Stimulated activated CD4-positive, alpha-beta T cell treated with anti-CD3 and anti-CD28 coated beads, Interleukin-2, amount 100 ng/mL, for 4 hours (primary cell): ENCODE results near the gene NPR1.
"Not testable (repeated sequence)": the region's sequence is repeated elsewhere in the genome, so short reads cannot be mapped to it uniquely, and the experiment has no call there.

Source experiments
- DNase-seq: peaks from one replicate; pipeline ENCODE4 v3.0.0-alpha.2; 2020; ENCODE audit warnings: low read depth

NPR1 gene

DNA sequence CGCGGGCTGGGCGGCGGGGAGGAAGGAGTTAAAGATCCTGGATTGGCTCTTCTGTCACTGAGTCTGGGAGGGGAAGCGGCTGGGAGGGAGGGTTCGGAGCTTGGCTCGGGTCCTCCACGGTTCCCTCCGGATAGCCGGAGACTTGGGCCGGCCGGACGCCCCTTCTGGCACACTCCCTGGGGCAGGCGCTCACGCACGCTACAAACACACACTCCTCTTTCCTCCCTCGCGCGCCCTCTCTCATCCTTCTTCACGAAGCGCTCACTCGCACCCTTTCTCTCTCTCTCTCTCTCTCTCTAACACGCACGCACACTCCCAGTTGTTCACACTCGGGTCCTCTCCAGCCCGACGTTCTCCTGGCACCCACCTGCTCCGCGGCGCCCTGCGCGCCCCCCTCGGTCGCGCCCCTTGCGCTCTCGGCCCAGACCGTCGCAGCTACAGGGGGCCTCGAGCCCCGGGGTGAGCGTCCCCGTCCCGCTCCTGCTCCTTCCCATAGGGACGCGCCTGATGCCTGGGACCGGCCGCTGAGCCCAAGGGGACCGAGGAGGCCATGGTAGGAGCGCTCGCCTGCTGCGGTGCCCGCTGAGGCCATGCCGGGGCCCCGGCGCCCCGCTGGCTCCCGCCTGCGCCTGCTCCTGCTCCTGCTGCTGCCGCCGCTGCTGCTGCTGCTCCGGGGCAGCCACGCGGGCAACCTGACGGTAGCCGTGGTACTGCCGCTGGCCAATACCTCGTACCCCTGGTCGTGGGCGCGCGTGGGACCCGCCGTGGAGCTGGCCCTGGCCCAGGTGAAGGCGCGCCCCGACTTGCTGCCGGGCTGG lies at the start of gene NPR1:
NPR1 (plus strand) TSS at position 170 of the 818 bp plus-strand sequence; CDS start at position 591, 421 bp downstream.
- DNase-seq, result no peak

DNA sequence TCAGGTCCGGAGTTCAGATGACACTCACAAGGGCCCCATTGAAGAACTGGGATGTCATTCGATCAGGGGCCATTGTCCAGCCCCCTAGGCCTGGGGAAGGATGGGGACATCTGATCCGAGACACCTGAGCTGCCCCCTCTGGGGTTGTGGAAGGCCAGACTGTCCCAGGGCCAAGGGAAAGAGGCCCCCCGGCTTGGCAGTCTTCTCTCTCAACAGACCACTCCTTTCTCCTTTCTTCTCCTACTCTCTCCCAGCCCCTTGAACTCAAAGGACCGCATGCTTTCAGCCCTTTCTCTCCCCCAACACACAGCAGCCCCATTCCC lies 49.2 kb upstream of the NPR1 start:
- DNase-seq, result no peak

DNA sequence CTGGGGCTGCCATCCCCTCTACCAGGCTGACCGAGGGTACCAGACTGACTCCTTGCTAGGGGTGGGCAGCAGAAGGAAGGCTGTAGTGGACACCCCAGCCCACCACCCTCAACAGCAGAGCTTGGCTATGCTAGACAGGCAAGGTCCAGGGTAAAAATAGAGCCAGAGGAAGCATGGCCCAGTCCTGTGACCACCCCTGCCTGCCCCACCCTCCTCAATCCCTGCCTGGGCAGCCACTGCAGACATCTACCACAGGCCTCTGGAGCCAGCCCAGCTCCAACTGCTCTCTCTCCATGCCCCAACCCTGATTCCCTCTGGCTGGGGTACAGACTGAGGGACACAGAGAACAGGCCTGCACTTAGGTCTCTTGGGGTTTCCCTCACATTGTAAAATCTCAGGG lies 48.5 kb upstream of the NPR1 start:
- no peak for DNase-seq

DNA sequence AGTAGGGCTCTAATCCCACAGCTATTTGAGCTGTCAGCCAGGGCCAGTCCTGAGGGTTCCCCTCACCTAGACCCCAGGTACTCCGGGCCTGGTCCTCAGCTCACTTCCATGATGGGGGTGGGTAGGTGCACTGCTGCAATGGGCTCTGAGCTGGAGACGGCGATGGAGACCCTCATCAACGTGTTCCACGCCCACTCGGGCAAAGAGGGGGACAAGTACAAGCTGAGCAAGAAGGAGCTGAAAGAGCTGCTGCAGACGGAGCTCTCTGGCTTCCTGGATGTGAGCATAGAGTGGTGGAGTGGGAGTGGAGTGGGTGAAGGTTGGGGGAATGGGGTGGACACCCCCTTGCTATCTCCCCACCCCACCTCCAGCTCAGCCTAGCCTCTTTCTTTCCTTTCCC lies 48.1 kb upstream of the NPR1 start:
- DNase-seq, result no peak

DNA sequence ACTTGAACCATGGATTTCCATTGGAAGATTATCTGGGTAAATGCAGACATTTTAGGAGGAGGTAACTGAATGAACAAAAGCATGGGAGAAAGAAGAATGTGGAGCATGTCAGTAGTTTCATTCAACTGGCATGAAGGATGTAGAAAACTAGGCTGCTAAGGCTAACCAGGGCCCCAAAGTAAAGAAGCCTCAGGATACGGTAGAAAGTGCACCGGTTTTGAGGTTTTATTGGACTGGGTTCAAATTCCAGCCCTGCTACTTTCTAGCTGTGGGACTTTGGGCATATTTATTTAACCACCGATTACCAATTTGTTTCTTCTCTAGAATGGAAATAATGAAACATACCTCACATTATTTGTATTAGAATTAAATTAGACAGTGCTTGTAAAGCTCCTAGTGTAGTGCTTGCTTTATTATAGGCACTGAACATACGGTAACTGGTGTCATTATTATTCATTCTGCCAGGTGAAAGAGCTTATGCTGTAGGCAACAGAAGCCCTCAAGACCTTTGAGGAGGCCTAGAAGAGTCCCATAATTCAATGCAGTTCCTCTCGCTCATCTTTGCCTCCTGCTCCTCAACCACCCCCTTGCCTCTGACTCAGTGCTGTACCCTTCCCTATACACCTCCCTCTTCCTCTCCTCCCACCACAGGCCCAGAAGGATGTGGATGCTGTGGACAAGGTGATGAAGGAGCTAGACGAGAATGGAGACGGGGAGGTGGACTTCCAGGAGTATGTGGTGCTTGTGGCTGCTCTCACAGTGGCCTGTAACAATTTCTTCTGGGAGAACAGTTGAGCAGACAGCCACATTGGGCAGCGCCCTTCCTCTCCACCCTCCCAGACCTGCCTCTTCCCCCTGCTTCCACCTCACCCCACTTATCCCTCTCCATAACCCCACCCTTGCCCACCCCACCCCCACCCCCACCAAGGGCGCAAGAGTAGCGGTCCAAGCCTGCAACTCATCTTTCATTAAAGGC lies 47.2 kb upstream of the NPR1 start:
- DNase-seq, result no peak

DNA sequence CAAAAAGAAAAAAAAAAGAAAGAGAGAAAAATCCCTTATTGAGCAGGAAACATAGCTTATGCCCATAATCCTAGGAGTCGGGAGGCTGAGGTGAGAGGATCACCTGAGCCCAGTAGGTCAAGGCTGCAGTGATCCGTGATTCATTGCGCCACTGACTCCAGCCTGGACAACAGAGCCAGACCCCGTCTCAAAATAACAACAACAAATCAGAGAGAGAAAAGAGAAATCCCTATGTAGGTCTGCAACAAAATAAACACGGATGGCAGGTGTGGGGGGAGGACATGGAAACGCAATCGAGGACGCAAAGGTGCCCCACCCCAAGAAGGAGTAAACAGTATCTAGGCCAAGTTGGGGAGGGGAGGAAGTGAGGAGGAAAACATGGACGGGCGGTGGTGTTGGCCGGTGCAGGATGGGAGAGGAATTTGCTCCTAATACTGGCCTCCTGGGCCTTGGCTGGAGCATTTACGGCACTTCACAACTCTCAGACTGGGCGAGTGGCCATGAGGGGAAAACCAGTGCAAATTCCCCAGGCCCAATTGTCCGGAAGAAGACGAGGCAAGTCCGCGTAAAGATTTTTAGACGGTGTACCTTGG lies 45.2 kb upstream of the NPR1 start:
- DNase-seq, result no peak

DNA sequence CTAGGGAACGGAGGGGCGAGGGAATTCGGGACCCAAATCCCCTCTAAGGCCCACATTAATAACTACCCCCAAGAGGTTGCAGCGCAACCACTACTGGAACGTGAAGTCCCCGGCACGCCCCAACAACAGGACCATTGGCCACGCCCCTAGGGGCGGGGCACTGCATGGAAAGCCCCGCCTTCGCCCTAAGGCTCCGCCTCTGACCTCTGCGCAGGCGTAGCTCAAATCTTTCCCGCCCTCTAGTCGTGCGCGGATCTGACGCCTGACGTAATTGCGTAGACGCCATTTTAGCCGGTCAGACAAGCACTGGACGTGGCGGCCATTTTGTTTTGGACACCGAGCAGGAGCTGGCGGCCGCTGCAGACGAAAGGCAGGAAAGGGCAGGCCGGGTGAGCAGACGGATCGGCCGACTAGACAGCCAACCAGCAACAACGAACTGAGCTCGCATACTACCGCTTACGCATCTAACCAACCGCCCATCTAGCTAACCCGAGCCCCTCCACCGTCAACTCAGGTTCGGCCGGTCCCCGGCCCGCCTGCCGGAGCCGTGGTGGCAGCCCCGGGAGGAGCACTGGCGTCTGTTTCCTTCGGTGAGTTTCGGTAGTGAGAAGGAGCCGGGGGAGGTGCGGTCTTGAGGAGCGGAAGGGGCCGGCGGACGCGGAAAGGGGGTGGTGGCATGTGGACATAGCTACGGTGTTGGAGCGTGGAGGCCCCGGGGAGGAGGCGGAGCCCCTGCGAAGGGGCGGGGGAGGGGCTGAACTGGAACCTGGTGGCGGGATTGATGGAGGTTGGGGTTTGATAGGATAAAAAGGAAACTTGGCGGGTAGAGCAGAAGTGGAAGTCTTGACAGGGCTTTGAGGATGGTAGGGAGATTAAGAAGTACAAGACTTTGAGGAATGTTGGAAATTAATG lies 44.5 kb upstream of the NPR1 start, which contains the start of gene CHTOP:
CHTOP (plus strand) TSS at position 313 of the 912 bp plus-strand sequence. CDS start 2,523 bp downstream, outside the sequence.
- peak; percentile 94 for DNase-seq

DNA sequence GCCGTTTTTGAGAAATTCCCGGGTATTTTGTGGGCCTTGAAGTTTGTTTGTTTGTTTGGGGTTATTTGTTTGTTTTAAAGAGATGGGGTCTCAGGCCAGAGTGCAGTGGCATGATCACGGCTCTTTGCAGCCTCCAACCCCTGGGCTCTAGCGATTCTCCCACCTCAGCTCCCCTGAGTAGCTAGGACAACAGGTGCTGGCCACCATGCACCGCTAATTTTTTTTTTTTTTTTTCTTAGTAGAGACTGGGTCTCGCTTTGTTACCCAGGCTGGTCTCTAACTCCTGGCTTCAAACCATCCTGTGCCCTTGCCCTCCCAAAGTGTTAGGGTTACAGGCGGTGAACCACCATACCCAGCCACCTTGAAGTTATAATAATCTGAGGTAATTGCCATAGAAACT lies 42.6 kb upstream of the NPR1 start:
- DNase-seq, result no peak

DNA sequence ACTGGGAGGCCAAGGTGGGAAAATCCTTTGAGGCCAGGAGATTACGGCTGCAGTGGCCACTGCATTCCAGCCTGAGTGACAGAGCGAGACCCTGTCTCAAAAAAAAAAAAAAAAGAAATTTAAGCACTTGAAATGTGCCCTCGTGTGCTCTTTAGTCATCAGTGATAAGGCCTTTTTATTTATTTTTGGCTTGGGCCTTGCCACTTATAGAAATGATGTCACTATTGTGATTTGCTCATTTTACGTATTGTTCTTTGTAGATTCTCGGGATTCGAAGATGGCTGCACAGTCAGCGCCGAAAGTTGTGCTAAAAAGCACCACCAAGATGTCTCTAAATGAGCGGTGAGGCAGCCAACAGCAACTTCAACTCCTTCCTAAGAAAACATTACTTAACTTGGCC lies 42.2 kb upstream of the NPR1 start:
- DNase-seq, result no peak

DNA sequence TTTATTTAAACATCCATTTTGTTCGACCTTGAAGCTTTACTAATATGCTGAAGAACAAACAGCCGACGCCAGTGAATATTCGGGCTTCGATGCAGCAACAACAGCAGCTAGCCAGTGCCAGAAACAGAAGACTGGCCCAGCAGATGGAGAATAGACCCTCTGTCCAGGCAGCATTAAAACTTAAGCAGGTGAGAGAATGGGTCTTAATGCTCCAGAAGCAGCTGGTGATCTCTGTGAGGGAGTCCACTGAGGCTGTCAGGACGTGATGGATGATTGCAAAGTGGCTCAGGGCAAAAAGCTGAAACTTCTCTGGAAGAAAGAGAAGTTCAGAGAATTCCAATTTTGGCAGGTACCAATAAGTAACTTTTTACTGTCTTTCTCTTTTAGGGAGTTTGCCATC lies 40.2 kb upstream of the NPR1 start:
- DNase-seq, result no peak

DNA sequence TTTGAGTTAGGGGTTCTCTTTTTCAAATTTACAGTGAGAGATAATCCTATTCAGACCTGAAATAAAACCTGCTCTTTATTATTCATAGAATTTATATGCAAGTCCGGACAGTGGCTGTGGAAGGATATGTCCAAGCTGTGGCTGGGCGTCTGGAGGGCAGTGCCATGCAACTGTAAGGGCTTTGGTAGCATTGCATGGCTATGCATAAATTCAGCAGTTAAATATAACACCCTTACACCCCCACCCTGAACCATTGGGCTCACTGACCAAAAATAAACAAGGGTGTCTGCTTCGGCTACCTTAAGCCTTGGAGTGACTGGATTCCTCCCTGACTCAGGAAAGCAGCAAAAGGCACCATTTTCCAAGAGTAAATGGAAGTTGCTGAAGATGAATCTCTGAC lies 39.2 kb upstream of the NPR1 start:
- no peak for DNase-seq

DNA sequence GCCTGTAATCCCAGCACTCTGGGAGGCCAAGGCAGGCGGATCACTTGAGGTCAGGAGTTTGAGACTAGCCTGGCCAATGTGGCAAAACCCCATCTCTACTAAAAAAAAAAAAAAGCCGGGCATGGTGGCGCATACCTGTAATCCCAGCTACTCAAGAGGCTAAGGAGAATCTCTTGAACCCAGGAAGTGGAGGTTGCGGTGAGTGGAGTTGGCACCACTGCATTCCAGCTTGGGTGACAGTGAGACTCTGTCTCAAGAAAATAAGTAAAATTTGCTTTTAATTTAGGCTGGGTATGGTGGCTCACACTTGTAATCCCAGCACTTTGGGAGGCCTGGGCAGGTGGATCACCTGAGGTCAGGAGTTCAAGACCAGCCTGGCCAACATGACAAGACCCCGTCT lies 38.3 kb upstream of the NPR1 start:
- not testable (repeated sequence) for DNase-seq

DNA sequence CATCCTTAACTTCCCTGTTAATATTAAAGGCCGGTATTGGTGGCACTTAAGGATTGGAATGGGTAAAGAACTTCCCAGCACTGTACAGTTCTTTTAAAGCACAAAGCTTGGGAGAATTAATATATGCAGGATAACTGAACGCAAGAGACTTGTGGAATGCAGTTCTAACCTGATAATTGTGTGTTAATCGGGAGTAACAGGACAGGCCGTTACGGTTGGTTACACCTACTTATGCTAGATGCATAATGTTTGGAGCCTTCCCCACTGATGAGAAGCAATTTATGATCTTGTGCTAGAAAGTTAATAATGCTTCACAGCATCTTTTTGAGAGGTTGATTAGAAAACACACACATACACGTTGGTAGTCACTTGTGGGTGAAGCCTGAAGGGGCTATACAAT lies 37.6 kb upstream of the NPR1 start:
- DNase-seq, result no peak

DNA sequence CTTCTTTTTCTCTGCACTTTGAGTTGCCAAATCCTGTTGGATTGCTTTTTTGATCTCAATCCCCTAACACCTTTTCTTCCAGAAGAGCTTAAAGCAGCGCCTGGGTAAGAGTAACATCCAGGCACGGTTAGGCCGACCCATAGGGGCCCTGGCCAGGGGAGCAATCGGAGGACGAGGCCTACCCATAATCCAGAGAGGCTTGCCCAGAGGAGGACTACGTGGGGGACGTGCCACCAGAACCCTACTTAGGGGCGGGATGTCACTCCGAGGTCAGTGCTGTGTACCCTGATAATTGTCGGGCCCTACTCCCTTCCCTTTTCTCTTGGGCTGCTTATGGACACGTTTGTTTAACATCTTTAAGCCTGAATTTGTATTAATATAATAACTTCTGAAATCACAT lies 36.3 kb upstream of the NPR1 start:
- no peak for DNase-seq

DNA sequence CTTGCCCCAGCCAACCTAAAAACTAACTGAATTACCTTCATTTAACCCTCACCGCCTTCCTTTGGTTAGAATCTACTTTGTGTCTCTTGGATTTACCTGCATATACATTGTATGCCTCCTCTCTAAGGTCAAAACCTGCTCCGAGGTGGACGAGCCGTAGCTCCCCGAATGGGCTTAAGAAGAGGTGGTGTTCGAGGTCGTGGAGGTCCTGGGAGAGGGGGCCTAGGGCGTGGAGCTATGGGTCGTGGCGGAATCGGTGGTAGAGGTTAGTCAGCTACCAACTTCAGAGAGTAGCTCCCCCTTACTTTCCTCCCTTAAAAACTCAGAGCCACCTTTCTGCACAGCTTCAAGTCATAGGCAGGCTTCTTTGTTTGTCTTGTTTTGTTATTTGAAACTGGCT lies 35.4 kb upstream of the NPR1 start:
- no peak for DNase-seq

DNA sequence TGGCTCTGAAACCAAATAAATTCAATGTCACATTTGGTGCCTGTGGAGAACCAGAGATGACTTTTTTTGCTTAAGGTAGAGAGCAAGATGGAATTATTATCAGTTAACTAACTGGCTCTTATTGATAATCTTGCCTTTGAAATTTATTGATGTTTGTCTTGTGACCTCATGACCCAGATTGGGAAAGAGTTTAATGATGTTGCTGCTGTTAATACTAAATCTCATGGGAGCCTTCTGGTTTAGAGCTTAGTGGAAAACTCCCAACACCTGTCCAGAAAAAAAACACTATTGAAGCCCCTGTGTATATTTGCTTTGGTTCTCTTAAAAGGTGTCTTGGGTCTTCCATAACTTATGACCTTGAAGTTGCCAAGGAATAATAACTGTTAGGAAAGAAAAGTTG lies 34.7 kb upstream of the NPR1 start:
- no peak for DNase-seq

DNA sequence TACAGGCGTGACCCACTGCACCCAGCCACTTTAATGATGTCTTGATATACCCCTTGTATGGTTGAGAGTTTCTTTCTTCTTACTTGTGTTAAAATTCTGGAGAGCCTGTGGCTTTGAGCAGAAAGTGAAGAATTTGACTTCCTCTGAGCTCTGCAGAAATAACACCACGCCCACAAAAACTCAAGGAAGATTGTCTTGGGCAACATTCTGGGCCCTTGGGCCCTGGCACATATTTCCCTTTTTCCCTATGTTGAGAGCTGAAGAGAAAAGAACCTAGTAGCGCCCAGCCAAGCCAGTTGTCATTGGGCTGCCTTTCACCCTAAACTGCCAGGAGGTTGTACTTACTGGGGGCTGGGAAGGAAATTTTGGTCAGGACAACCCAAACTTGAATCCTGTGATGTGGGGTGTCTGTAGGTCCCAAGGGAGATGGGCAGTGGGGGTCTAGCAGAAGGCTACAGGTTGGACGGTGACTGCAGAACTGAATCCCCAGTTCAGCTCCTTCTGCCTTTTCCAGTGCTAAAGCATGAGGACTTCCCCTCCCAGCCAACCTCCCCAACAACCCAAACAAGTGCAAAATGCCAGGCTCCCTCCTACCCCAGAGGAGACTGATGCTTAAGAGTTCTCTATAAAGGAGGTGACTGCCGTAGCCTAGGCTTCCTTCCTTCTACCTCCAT lies 31.7 kb upstream of the NPR1 start:
- DNase-seq, result no peak

DNA sequence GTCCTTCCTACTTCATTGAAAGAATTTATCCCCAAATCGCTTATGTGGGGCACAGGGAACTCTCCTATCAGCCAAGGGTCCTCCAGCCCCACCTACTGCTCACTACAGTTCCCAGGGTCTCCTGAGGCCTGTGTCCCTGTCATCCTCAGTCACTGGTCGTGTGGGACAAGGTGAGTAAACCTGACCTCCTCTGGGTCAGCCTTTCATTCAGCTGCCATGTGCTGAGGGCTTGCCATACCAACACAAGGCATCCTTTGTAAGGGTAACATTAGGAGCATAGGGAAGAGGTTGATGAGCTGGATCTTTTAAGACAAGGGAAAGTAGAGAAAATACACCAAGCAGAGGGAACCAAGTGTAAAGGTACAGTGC lies 31.2 kb upstream of the NPR1 start:
- no peak for DNase-seq

DNA sequence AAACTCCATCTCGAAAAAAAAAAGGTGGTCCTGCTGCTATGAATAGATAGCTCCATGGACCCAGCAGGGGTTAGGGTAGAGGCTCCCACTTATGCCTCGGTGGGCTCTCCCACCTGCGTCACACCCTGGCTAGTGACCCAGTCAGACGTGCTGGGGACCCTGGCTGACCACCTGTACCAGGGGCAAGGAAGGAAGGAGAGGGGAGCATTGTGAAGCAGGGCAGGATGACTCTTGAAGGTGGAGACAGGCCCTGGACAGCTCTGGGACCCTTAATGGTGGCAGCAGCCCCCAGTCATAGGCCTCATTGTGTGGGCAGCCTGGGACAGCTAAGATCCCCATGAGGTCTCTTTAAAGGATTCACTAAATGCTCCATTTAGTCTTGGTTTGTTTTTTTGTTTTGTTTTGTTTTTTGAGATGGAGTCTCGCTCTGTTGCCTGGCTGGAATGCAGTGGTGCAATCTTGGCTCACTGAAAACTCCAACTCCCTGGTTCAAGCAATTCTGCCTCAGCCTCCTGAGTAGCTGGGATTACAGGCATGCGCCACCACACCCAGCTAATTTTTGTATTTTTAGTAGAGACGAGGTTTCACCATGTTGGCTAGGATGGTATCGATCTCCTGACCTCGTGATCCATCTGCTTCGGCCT lies 30.4 kb upstream of the NPR1 start:
- DNase-seq, result no peak

DNA sequence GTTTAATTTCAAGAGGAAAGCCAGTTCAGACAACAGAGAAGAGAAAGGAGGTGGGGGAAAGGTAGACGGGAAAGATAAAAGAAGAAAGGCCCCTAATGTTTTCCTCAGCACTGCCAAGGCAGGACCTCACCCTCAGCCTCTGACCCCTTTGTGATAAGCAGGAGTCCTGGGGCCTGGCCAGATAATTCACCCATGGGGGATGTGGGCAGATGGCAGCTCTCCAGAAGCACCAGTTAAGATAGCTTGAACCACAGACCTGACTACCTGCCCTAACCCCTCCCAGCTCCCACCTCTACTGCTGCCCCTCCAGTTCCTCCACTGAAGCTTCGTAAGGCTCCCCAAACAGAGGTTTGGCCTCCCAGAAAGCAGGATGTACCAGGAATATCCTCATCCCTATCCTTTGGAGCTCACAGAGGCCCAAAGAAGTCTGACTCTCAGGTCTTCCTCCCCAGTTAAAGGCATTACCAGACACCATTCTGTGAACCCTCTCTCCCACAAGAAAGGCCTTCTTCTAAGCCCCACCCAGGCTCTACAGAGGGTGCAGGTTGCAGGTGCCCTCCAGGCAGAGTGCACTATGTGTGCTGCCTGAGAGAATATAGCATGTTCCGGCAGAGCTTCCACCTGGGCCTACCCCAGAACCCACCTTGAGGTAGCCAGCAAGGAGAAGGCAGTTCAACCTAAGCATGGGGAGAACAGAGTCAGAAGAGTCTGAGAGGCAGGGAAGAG lies 29.2 kb upstream of the NPR1 start:
- no peak for DNase-seq
